ENCODE data around the gene NTN1.

The NTN1 gene

GRCh38 chr17:9020096-9020823, 1.1 kb upstream of the NTN1 start:
- TF ChIP-seq PAX5 (IDR thresholded peaks at IDR 0.05; ENCODE audit: insufficient read depth, low read length, severe bottlenecking), result no peak
- TF ChIP-seq POLR2AphosphoS5 (IDR thresholded peaks at IDR 0.05; ENCODE audit: low read depth, low read length), result no peak
- no peak for TF ChIP-seq POU2F2 (IDR thresholded peaks at IDR 0.05; ENCODE audit: low read depth, low read length)
- TF ChIP-seq POLR2A (IDR thresholded peaks at IDR 0.05; ENCODE audit: low read depth, low read length), result no peak
- TF ChIP-seq SPI1 (IDR thresholded peaks at IDR 0.05; ENCODE audit: low read depth, low read length), result no peak
- no peak for TF ChIP-seq TAF1 (IDR thresholded peaks at IDR 0.05; ENCODE audit: low read depth, low read length)
- no peak for DNase-seq (ENCODE audit: insufficient read length, low spot score)
- peak; percentile 48 for FAIRE-seq

- TF ChIP-seq PAX5 (IDR thresholded peaks at IDR 0.05; ENCODE audit: insufficient read depth, low read length, severe bottlenecking) (no peak), POU2F2 (IDR thresholded peaks at IDR 0.05; ENCODE audit: low read depth, low read length) (no peak), SPI1 (IDR thresholded peaks at IDR 0.05; ENCODE audit: low read depth, low read length) (no peak), POLR2AphosphoS5 (IDR thresholded peaks at IDR 0.05; ENCODE audit: low read depth, low read length) (no peak), POLR2A (IDR thresholded peaks at IDR 0.05; ENCODE audit: low read depth, low read length) (no peak), TAF1 (IDR thresholded peaks at IDR 0.05; ENCODE audit: low read depth, low read length) (no peak)
- DNase-seq (ENCODE audit: insufficient read length, low spot score), result no peak
- no peak for FAIRE-seq
Observed at GRCh38 chr17:9020824-9021157, 519 bp upstream of the NTN1 start.

- TF ChIP-seq POLR2A (IDR thresholded peaks at IDR 0.05; ENCODE audit: low read depth, low read length), result no peak
- no peak for TF ChIP-seq SPI1 (IDR thresholded peaks at IDR 0.05; ENCODE audit: low read depth, low read length)
- no peak for TF ChIP-seq TAF1 (IDR thresholded peaks at IDR 0.05; ENCODE audit: low read depth, low read length)
- no peak for TF ChIP-seq POLR2AphosphoS5 (IDR thresholded peaks at IDR 0.05; ENCODE audit: low read depth, low read length)
- no peak for TF ChIP-seq POU2F2 (IDR thresholded peaks at IDR 0.05; ENCODE audit: low read depth, low read length)
- no peak for TF ChIP-seq PAX5 (IDR thresholded peaks at IDR 0.05; ENCODE audit: insufficient read depth, low read length, severe bottlenecking)
- FAIRE-seq, result no peak
- DNase-seq (ENCODE audit: insufficient read length, low spot score), result no peak
Observed at GRCh38 chr17:9021992-9022572, 772 bp downstream of the NTN1 start.

GRCh38 chr17:9022573-9023391, 1.5 kb downstream of the NTN1 start:
- no peak for TF ChIP-seq SPI1 (IDR thresholded peaks at IDR 0.05; ENCODE audit: low read depth, low read length)
- no peak for TF ChIP-seq TAF1 (IDR thresholded peaks at IDR 0.05; ENCODE audit: low read depth, low read length)
- no peak for TF ChIP-seq POLR2AphosphoS5 (IDR thresholded peaks at IDR 0.05; ENCODE audit: low read depth, low read length)
- TF ChIP-seq POU2F2 (IDR thresholded peaks at IDR 0.05; ENCODE audit: low read depth, low read length), result no peak
- no peak for TF ChIP-seq POLR2A (IDR thresholded peaks at IDR 0.05; ENCODE audit: low read depth, low read length)
- TF ChIP-seq PAX5 (IDR thresholded peaks at IDR 0.05; ENCODE audit: insufficient read depth, low read length, severe bottlenecking), result no peak
- FAIRE-seq (peak; percentile 69), DNase-seq (ENCODE audit: insufficient read length, low spot score) (no peak)

- DNase-seq (ENCODE audit: insufficient read length, low spot score), result no peak
- peak; percentile 59 for FAIRE-seq
- TF ChIP-seq SPI1 (IDR thresholded peaks at IDR 0.05; ENCODE audit: low read depth, low read length) (no peak), TAF1 (IDR thresholded peaks at IDR 0.05; ENCODE audit: low read depth, low read length) (no peak), POLR2AphosphoS5 (IDR thresholded peaks at IDR 0.05; ENCODE audit: low read depth, low read length) (no peak), POU2F2 (IDR thresholded peaks at IDR 0.05; ENCODE audit: low read depth, low read length) (no peak), POLR2A (IDR thresholded peaks at IDR 0.05; ENCODE audit: low read depth, low read length) (no peak), PAX5 (IDR thresholded peaks at IDR 0.05; ENCODE audit: insufficient read depth, low read length, severe bottlenecking) (no peak)
Observed at GRCh38 chr17:9023392-9024218, 2.3 kb downstream of the NTN1 start.

- TF ChIP-seq POU2F2 (IDR thresholded peaks at IDR 0.05; ENCODE audit: low read depth, low read length) (no peak), TAF1 (IDR thresholded peaks at IDR 0.05; ENCODE audit: low read depth, low read length) (no peak), PAX5 (IDR thresholded peaks at IDR 0.05; ENCODE audit: insufficient read depth, low read length, severe bottlenecking) (no peak), POLR2A (IDR thresholded peaks at IDR 0.05; ENCODE audit: low read depth, low read length) (no peak), POLR2AphosphoS5 (IDR thresholded peaks at IDR 0.05; ENCODE audit: low read depth, low read length) (no peak), SPI1 (IDR thresholded peaks at IDR 0.05; ENCODE audit: low read depth, low read length) (no peak)
- DNase-seq (ENCODE audit: insufficient read length, low spot score), result no peak
- no peak for FAIRE-seq
Observed at GRCh38 chr17:9024497-9024896, 3.2 kb downstream of the NTN1 start.

GRCh38 chr17:9026741-9027140, 5.4 kb downstream of the NTN1 start:
- TF ChIP-seq PAX5 (IDR thresholded peaks at IDR 0.05; ENCODE audit: insufficient read depth, low read length, severe bottlenecking), result no peak
- no peak for TF ChIP-seq SPI1 (IDR thresholded peaks at IDR 0.05; ENCODE audit: low read depth, low read length)
- TF ChIP-seq POLR2AphosphoS5 (IDR thresholded peaks at IDR 0.05; ENCODE audit: low read depth, low read length), result no peak
- TF ChIP-seq TAF1 (IDR thresholded peaks at IDR 0.05; ENCODE audit: low read depth, low read length), result no peak
- TF ChIP-seq POLR2A (IDR thresholded peaks at IDR 0.05; ENCODE audit: low read depth, low read length), result no peak
- TF ChIP-seq POU2F2 (IDR thresholded peaks at IDR 0.05; ENCODE audit: low read depth, low read length), result no peak
- DNase-seq (ENCODE audit: insufficient read length, low spot score) (no peak), FAIRE-seq (no peak)

GRCh38 chr17:9028202-9028987, 7.1 kb downstream of the NTN1 start:
- DNase-seq (ENCODE audit: insufficient read length, low spot score), result no peak
- no peak for TF ChIP-seq PAX5 (IDR thresholded peaks at IDR 0.05; ENCODE audit: insufficient read depth, low read length, severe bottlenecking)
- no peak for TF ChIP-seq SPI1 (IDR thresholded peaks at IDR 0.05; ENCODE audit: low read depth, low read length)
- no peak for TF ChIP-seq POLR2AphosphoS5 (IDR thresholded peaks at IDR 0.05; ENCODE audit: low read depth, low read length)
- TF ChIP-seq POLR2A (IDR thresholded peaks at IDR 0.05; ENCODE audit: low read depth, low read length), result no peak
- no peak for FAIRE-seq
